DND-41 (cell line): ENCODE results near the gene HEATR1.

ENCODE experiments used
- ATAC-seq: fragments of 200-7000 bp; cut with Tn5 transposase; 3 replicates; pipeline ENCODE4 v1.9.1; 2021; ENCODE audit warnings: low read depth; ENCODE audit not compliant: insufficient read depth
- DNase-seq: peaks from one replicate; pipeline ENCODE4 v3.0.0-alpha.2; 2020
- H2AFZ ChIP-seq: 2 replicates; pipeline ENCODE4 v1.6.0; 2012; ENCODE audit warnings: low read depth, low read length
- H3K27ac ChIP-seq: 2 replicates; pipeline ENCODE4 v1.5.1; 2012; ENCODE audit warnings: low read length, inconsistent platforms
- H3K27me3 ChIP-seq: fragments of 200-600 bp; sonication (generic); 2 replicates; pipeline ENCODE4 v1.6.0; 2012; ENCODE audit warnings: low read length, mild to moderate bottlenecking, inconsistent platforms; ENCODE audit not compliant: insufficient read depth, poor library complexity
- H3K36me3 ChIP-seq: 2 replicates; pipeline ENCODE4 v1.5.1; 2012; ENCODE audit warnings: low read length, inconsistent platforms; ENCODE audit not compliant: insufficient read depth
- H3K4me1 ChIP-seq: 2 replicates; pipeline ENCODE4 v1.5.1; 2012; ENCODE audit warnings: mild to moderate bottlenecking, low read length; ENCODE audit not compliant: insufficient read depth
- H3K4me2 ChIP-seq: 2 replicates; pipeline ENCODE4 v1.6.0; 2012; ENCODE audit warnings: mild to moderate bottlenecking, moderate library complexity, low read length, inconsistent platforms; ENCODE audit not compliant: insufficient read depth
- H3K4me3 ChIP-seq, 2 experiments: fragments of 200-600 bp in 1 of 2; shearing (Covaris generic) in 1 of 2; 2 replicates each; pipeline ENCODE4 v1.5.1; 2012 to 2016; ENCODE audit warnings: inconsistent platforms in 2 of 2, low read length in 2 of 2, mild to moderate bottlenecking in 2 of 2, low read depth in 1 of 2, moderate library complexity in 1 of 2
- H3K79me2 ChIP-seq: 2 replicates; pipeline ENCODE4 v1.6.0; 2012; ENCODE audit warnings: low read length, inconsistent platforms; ENCODE audit not compliant: insufficient read depth
- H3K9ac ChIP-seq: 2 replicates; pipeline ENCODE4 v1.6.0; 2012; ENCODE audit warnings: low read depth, mild to moderate bottlenecking, inconsistent platforms, low read length, moderate library complexity
- H3K9me3 ChIP-seq: 2 replicates; pipeline ENCODE4 v1.5.1; 2012; ENCODE audit warnings: low read length, moderate library complexity, mild to moderate bottlenecking, inconsistent platforms; ENCODE audit not compliant: insufficient read depth, severe bottlenecking
- H4K20me1 ChIP-seq: 2 replicates; pipeline ENCODE4 v1.6.0; 2012; ENCODE audit warnings: low read length; ENCODE audit not compliant: insufficient read depth
- CTCF ChIP-seq: IDR thresholded peaks from 2 replicates; pipeline ENCODE4 v1.5.1; 2012; ENCODE audit warnings: borderline replicate concordance, low read length, moderate library complexity, mild to moderate bottlenecking; ENCODE audit not compliant: poor library complexity, severe bottlenecking; ENCODE audit errors: extremely low read depth
- EZH2 ChIP-seq: IDR thresholded peaks from 3 replicates; pipeline ENCODE4 v1.6.1; 2012; ENCODE audit warnings: borderline replicate concordance, low read depth, mild to moderate bottlenecking, moderate library complexity, low read length, inconsistent platforms; ENCODE audit not compliant: severe bottlenecking

HEATR1 gene

GRCh38 chr1:236522937-236523703 is 81.2 kb downstream of the HEATR1 start:
- peak overlapping the region; percentile 66 to 69; a peak in 3 of 4 replicates for H3K4me3 ChIP-seq
- no peak for ATAC-seq
- H3K9ac ChIP-seq: peak overlapping the region; percentile 70
- no peaks in the 10 kb centered on the region for H3K27me3 ChIP-seq
- H2AFZ ChIP-seq: peak overlapping the region; percentile 89
- H3K4me1 ChIP-seq: peaks cover 21% of the 10 kb centered on the region
- peaks cover 9% of the 10 kb centered on the region for H3K79me2 ChIP-seq
- no peaks in the 10 kb centered on the region for H4K20me1 ChIP-seq
- no peaks in the 10 kb centered on the region for H3K9me3 ChIP-seq
- H3K27ac ChIP-seq: peak overlapping the region; percentile 67
- H3K4me2 ChIP-seq: peak overlapping the region; percentile 64
- TF ChIP-seq CTCF: no peak
- no peak for TF ChIP-seq EZH2
- peaks cover 16% of the 10 kb centered on the region for H3K36me3 ChIP-seq
- no peak for DNase-seq

GRCh38 chr1:236520445-236521005 is 83.8 kb downstream of the HEATR1 start:
- no peak for ATAC-seq
- H3K36me3 ChIP-seq: no peaks in the 10 kb centered on the region
- no peak overlapping the region for H3K4me2 ChIP-seq
- H3K9me3 ChIP-seq: no peaks in the 10 kb centered on the region
- no peak overlapping the region for H2AFZ ChIP-seq
- no peak overlapping the region for H3K9ac ChIP-seq
- no peak overlapping the region for H3K27ac ChIP-seq
- peaks cover 16% of the 10 kb centered on the region for H3K4me1 ChIP-seq
- H3K79me2 ChIP-seq: peaks cover 9% of the 10 kb centered on the region
- H3K4me3 ChIP-seq: no peak overlapping the region
- no peak for DNase-seq
- no peaks in the 10 kb centered on the region for H4K20me1 ChIP-seq
- H3K27me3 ChIP-seq: no peaks in the 10 kb centered on the region
- TF ChIP-seq EZH2: no peak
- TF ChIP-seq CTCF: no peak

GRCh38 chr1:236518322-236518721 is 86.0 kb downstream of the HEATR1 start:
- Histone ChIP-seq H2AFZ (no peak overlapping the region), H3K36me3 (no peaks in the 10 kb centered on the region), H3K9ac (no peak overlapping the region), H3K27me3 (no peaks in the 10 kb centered on the region), H3K79me2 (no peaks in the 10 kb centered on the region), H4K20me1 (no peaks in the 10 kb centered on the region), H3K27ac (no peak overlapping the region), H3K4me3 (no peak overlapping the region), H3K4me1 (peaks cover 4% of the 10 kb centered on the region), H3K9me3 (no peaks in the 10 kb centered on the region), H3K4me2 (no peak overlapping the region)
- ATAC-seq (no peak), DNase-seq (no peak)
- TF ChIP-seq EZH2 (no peak), CTCF (no peak)
